CD4-positive, alpha-beta T cell treated with Interleukin-1 beta for 1 hour (primary cell): ENCODE measurements around the gene MRM3.
"Not testable (repeated sequence)": the region's sequence is repeated elsewhere in the genome, so short reads cannot be mapped to it uniquely, and the experiment has no call there.

ENCODE experiments used
- DNase-seq, 2 donors: peaks; one replicate each; pipeline ENCODE4 v3.0.0-alpha.2; 2020 to 2022

Gene MRM3

GRCh38 chr17:781805-782731 is at the start of gene MRM3, which contains the start of gene GLOD4:
Gene MRM3, plus strand, starts transcription at chr17:782353. Its CDS starts 26 bp downstream, at chr17:782379.
Gene GLOD4, minus strand, starts transcription at chr17:782280. Its CDS starts 25 bp downstream, at chr17:782255.
- DNase-seq = peak; percentile 92 to 95

GRCh38 chr17:732902-733720 is 49.0 kb upstream of the MRM3 start:
- DNase-seq = no peak

- no peak for DNase-seq
Observed at GRCh38 chr17:733743-734142, 48.4 kb upstream of the MRM3 start.

GRCh38 chr17:737561-738113 is 44.5 kb upstream of the MRM3 start:
- no peak for DNase-seq

- DNase-seq = peak; percentile 29 to 76
Observed at GRCh38 chr17:740240-741017, 41.7 kb upstream of the MRM3 start.

DNA sequence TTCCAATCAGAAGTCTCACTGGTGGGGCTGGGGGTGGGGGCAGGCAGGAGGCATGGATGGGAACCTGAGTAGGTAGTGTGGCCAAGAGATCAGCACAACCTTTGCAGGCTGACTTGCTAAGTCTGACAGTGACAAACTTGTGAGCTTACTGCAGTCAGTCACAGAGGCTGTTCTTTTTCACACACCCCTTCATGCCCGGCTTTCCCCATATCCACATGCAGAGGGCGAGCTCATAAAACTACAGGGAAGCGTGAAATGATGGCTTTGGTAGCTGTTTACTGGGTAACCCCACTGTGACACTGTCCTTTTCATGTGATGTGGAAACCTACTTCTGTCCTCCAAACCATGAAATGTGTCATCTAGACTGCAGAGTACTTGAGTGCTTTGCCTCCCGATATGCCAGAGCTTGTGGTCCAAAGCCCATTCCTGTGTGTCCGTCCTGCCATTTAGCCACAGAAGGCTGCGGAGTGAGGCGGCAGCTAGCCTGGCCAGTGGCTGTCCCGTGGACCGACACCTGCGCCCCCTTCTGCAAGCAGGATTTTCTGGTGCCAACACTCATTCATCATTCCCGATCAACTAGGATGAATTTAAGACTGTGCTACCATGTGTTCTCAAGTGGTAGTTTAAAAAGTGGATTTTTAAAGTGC is 39.9 kb upstream of the MRM3 start:
- DNase-seq = no peak

GRCh38 chr17:743139-743538 is 39.0 kb upstream of the MRM3 start:
- DNase-seq = no peak

DNA sequence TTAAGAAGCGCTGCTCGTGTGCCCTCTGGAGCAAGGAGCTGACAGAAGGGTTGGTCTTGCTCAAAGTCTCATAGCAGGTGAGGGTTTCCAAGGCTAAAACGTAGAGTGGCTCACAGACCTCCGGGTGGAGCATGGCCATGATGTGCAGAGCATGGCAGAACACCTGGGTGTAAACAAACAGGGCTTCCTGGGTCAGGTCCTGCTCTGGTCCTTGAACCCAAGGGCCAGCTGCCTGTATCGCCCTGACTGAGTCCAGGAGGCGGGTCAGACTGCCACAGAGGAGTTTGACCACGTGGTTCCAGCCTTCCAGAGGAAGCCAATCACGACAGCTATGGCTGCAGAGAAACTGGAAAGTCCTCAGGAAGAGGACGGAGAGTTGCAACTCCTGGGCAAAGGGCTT is 37.2 kb upstream of the MRM3 start:
- no peak for DNase-seq

DNA sequence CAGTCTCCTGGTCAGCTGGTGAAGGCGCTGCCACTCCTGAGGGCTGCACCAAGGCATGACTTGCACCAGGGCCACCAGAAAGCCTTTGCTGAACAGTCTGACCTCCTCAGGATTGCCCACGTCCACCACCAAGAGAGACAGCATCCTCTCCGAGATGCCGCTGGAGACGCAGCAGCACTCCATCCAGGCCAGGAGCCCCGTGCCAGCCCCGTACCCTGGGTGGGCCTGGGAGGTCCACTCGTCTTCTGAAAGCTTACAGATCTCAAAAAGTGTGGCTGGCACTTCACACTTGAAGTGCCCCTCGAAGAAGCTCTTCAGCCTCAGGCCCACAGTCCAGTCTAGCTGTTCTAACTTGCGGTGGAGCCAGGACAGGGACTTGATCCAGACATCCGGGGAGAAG is 36.7 kb upstream of the MRM3 start:
- no peak for DNase-seq

GRCh38 chr17:746181-746580 is 36.0 kb upstream of the MRM3 start:
- no peak for DNase-seq

DNA sequence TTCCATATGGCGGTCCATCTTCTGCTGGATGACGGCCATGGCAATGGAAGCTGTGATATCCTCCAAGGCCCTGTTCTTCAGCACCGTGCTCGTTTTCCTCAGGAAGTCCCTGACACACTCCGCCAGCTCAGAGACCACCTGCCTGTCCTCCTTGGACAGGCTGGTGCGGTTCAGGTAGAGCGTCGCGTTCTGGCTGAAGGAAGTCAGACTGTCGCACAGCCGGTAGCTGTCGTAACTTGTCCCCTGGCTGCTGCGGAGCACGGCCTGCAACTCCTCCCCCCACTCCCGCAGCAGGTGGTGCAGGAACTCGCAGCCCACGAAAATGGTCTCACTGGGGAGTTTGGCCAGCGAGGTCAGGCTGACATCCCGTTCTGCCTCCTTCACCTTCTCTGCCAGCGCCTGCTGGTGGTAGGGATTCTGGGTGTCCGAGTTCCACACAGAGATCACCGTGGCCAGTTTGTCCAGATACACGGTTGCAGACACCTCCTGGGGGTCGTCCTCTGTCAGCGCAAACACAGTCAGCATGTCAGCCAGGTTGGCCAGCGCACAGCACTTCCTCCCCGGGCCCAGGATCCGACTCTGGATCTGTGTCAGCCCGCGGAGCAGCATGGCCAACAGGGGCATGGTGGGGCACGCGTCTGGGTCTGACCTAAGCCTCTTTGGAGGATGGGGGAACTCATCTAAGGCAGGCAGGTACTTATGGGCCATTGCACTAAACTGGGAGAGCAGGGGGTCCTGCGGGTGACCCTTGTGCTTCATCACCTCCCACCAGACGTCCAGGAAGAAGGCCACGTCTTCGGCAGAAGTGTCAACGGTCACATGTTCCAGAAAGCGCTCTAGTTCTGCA is 35.1 kb upstream of the MRM3 start:
- no peak for DNase-seq

GRCh38 chr17:748604-749003 is 33.5 kb upstream of the MRM3 start:
- DNase-seq = not testable (repeated sequence)

DNA sequence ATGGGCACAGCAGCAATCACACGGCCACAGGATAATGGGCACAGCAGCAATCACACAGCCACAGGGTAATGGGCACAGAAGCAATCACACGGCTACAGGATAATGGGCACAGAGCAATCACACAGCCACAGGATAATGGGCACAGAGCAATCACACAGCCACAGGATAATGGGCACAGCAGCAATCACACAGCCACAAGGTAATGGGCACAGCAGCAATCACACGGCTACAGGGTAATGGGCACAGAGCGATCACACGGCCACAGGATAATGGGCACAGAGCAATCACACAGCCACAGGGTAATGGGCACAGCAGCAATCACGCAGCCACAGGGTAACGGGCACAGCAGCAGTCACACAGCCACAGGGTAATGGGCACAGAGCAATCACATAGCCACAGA is 32.8 kb upstream of the MRM3 start:
- not testable (repeated sequence) for DNase-seq

DNA sequence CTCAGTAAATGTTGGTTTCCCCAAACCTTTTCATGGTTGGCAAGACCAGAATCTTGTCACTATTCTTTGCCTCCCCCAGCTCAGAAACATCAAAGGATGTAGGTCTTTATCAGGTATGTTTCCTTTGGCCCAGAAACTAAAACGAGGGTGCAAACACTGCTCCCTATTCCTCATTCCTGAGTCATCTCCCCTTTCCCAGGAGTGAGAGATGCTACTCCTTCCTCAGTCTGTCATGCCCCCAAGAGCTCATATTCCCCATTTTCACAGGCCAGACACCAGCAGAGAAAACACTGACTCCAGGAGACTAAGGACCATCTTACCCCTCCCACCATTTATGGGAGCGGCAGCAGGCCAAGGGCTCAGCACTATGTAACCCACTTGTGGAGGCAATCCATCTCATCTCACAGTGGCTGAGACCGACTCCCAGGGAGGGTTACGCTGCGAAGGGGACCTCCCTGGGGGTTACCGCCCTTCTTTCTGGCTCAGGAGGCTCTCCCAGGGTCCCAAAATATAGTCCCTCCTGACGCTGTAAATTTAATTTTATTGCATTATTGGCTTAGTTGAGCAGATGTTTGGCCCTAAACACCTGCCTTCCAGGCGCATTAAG is 31.6 kb upstream of the MRM3 start:
- no peak for DNase-seq

DNA sequence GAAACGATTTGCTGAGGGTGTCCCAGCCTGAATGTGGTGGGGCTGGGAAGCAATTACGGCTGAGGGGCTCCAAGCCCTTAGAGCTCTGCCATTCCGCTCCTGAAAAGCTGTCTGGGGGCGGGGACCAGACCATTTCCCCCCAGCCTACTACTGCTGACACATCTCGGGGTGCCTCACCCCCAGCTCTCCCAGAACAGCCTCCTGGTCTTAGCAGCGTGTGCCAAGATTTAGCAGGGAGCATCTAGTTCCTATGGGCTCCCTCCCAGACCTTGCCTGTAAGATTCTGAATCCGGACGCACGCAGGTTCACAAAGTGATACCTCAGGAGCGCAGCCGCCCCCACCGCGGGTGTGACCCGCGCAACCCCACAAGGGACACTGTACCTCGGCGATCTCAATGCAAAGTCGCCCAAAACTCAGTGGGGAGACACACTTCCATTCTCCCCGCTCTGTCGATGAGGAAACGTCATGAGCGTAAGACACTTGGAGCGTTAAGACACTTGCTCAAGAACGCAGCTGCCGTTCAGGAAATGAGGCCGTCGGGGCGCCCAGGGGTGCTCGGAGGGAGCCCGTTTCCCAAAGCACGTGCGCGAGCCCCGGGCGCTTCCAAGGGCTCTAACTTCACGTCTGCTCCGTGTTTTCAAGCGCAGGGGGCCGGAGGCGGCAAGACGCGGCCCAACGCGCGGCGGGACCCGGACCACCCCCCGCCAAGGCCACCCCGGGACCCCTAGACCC is 30.7 kb upstream of the MRM3 start:
- peak; percentile 49 to 52 for DNase-seq

DNA sequence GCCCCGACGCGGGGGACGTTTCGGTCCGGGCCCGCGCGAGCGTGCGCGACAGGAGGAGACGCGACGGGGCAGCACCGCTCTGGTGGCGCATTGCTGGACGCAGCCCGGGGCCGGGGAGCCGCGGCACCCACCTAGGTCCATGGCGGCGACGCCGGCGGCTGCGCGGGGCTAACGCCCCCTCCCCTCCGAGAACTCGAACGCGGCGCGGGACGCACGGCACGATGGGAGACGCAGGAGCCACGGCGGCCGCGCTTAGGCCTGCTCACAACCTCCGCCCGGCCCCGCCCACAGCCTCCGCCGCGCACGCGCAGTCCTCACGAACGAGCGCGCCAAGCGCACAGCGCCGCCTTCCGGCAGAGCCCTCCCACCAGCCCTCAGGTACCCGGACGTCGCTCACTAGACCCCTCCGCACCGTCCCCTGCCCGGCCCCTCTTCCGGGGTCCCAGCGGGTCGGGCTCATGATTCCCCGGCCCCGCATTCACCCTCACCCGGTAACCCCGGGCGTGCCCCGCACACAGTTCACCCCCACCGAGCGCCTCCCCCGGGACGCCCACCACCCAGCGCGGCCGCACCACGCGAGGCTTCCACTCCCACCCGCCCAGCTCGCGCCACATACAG is 30.0 kb upstream of the MRM3 start, which contains the start of gene GEMIN4:
Gene GEMIN4, minus strand, starts transcription at position 263 of the 618 bp plus-strand sequence. Its CDS starts 122 bp downstream, at position 141.
- peak; percentile 94 to 97 for DNase-seq

DNA sequence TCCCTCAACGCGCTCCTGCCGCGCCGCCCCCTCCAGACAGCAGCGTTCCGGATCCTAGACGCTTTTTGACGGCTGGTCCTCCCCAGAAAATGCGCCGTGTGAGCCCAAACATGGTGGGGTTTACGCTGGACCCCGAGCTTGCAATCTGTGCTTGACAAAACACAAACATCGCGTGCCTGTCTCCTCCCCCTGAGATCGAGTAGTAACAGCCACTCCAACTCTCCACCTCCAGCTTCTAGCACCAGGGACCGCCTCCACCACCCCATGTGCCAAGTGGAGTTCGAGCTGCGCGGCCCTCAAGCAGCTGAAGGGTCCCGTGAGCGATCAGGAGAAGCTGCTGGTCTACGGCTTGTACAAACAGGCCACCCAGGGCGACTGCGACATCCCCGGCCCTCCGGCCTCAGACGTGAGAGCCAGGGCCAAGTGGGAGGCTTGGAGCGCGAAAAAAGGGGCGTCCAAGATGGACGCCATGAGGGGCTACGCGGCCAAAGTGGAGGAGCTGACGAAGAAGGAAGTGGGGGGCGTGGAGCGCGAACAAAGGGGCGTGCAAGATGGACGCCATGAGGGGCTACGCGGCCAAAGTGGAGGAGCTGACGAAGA is 29.4 kb upstream of the MRM3 start:
- no peak for DNase-seq

GRCh38 chr17:753418-753817 is 28.7 kb upstream of the MRM3 start:
- no peak for DNase-seq
